Stimulated activated CD8-positive, alpha-beta memory T cell treated with anti-CD3 and anti-CD28 coated beads, Interleukin-2, amount 100 ng/mL, for 48 hours (primary cell): Measurements from ENCODE around the gene ADAMTS4.

Experiments
- DNase-seq, 2 donors: peaks; one replicate each; pipeline ENCODE4 v3.0.0-alpha.2; 2020; ENCODE audit warnings: low read depth in 2 of 2

ADAMTS4 gene

GRCh38 chr1:161196521-161197451 is 2.1 kb downstream of the ADAMTS4 start:
- no peak for DNase-seq

- no peak for DNase-seq
Measured at GRCh38 chr1:161196111-161196510, 2.7 kb downstream of the ADAMTS4 start.

- DNase-seq, result no peak
Measured at GRCh38 chr1:161195171-161195570, 3.7 kb downstream of the ADAMTS4 start.

GRCh38 chr1:161193561-161194235 is 5.2 kb downstream of the ADAMTS4 start:
- DNase-seq, result no peak

GRCh38 chr1:161192476-161193465 is 6.1 kb downstream of the ADAMTS4 start:
- peak; percentile 32 to 38 for DNase-seq

- no peak for DNase-seq
Measured at GRCh38 chr1:161191971-161192370, 6.9 kb downstream of the ADAMTS4 start.

- DNase-seq, result no peak
Measured at GRCh38 chr1:161190962-161191521, 7.8 kb downstream of the ADAMTS4 start.

- DNase-seq, result no peak
Measured at GRCh38 chr1:161189036-161189435, 9.8 kb downstream of the ADAMTS4 start.

- no peak for DNase-seq
Measured at GRCh38 chr1:161188381-161188780, 10.5 kb downstream of the ADAMTS4 start.

- no peak for DNase-seq
Measured at GRCh38 chr1:161187311-161187710, 11.5 kb downstream of the ADAMTS4 start.

- DNase-seq, result no peak
Measured at GRCh38 chr1:161185732-161186311, 13.0 kb downstream of the ADAMTS4 start.

GRCh38 chr1:161185282-161185682 is 13.6 kb downstream of the ADAMTS4 start:
- no peak for DNase-seq

- DNase-seq, result peak in 1 of 2 donors; percentile 41
Measured at GRCh38 chr1:161182214-161182613, 16.6 kb downstream of the ADAMTS4 start.

GRCh38 chr1:161180639-161181038 is 18.2 kb downstream of the ADAMTS4 start:
- no peak for DNase-seq

- no peak for DNase-seq
Measured at GRCh38 chr1:161179698-161180097, 19.2 kb downstream of the ADAMTS4 start.

GRCh38 chr1:161177936-161178244 is 21.0 kb downstream of the ADAMTS4 start:
- no peak for DNase-seq

GRCh38 chr1:161177112-161177935 is 21.5 kb downstream of the ADAMTS4 start, which contains the start of gene B4GALT3:
Gene B4GALT3, minus strand, starts transcription at chr1:161177507. Its CDS starts 1,447 bp downstream, at chr1:161176060.
- DNase-seq, result peak; percentile 95

- no peak for DNase-seq
Measured at GRCh38 chr1:161176468-161177111, 22.3 kb downstream of the ADAMTS4 start.

- no peak for DNase-seq
Measured at GRCh38 chr1:161175771-161176453, 22.9 kb downstream of the ADAMTS4 start.
